GM19023 (cell line): Measurements from ENCODE around the gene CNST.

Experiments
- ATAC-seq: cut with Tn5 transposase; IDR thresholded peaks from one replicate; pipeline ENCODE4 v1.9.1; 2021; ENCODE audit warnings: mild to moderate bottlenecking, moderate library complexity; ENCODE audit not compliant: unreplicated experiment

CNST gene

DNA sequence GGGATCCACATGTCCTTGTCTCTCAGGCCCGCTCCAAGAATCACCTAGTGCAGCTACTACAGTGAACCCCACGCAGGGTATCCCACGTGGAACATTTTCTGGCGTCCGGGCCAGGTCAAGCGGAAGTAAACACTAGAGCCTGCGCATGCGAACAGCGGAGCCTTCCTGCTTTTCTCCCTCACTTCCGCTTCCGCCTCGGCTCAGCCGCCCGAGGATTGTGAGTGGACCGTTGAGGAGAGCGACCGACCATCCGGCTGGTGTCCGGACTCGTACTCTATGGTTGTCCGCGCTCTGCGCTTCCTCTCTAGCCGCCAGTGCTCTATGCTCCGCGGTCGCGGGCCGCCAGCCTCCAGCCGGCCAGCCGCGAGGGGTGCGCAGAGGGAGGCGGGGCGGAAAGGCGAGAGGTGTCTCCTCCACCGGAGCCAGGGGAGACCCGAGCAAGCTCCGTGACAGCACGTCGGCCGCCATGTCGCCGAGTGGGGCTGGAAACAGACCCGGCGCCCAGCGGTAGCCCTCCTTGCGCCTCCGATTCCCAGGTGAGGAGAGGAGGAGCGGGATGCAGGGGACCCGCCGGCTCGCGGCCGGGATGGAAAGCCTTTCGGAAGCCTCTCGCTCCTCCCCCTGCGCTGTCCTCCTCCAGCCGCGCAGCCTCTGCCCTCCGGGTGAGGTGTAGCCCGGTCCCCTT, at the start of gene CNST, which contains the start of gene TFB2M:
Gene CNST (plus strand): TSS at position 329 of the 685 bp plus-strand sequence. CDS start 25,107 bp downstream, outside the sequence.
Gene TFB2M (minus strand): TSS at position 134 of the 685 bp plus-strand sequence. CDS start 123 bp downstream, at position 11.
- ATAC-seq = peak; percentile 93

- no peak for ATAC-seq
Observed at GRCh38 chr1:246517391-246517790, 48.9 kb upstream of the CNST start.

DNA sequence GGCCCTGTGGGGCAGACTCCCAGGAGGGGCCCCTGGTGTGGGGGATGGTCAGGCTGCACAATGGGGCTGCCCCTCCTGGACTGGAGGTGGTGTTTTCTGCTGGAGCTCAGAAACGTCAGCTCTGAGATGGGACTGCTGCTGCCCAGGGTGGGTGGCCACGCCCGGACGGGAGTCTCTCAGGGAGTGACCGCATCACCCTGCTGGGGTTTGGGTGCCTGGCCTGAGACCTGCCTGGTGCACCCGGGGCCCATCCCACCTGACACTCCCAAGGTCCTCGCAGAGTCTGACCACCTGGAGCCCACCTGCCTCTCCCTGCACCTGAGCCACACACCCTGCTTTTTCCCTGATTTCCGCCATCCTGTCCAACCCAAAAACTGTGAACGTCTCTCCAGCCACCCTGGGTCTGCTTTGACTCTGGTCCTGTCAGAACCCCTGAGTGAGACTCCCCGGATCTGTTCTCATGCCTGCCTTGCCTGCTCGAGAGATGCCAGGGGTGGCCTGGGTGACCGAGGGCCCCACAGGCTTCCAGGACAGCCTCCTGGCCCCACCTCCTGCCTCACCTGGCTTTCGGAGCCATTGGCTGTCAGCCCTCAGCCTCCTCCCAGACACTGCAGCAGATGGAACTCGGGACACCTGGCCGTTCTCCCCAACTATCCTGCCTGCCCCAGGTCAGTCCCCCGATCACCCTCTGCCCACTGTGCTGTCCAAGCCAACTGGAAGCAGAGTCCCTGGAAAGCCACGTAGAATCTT, 47.6 kb upstream of the CNST start:
- no peak for ATAC-seq

DNA sequence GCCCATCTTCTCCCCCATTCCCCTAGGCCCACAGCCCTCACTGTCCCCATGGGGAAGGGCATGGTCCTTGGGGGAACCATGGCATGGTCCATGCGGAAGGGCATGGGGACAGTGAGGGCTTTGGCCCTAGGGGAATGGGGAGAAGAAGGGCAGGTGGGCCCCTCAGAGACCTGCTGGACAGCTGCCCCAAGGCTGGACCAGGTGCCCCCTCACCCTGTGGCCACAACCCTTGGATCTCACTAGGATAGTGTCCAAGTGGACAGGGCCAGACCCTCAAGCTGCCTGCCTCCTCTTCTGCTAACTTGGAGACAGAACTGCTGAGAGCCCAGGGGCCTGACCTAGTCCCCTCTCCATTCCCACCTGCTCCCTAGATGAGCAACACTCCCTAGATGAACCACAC, 46.7 kb upstream of the CNST start:
- ATAC-seq = no peak

GRCh38 chr1:246526380-246526779, 39.9 kb upstream of the CNST start:
- ATAC-seq = no peak

DNA sequence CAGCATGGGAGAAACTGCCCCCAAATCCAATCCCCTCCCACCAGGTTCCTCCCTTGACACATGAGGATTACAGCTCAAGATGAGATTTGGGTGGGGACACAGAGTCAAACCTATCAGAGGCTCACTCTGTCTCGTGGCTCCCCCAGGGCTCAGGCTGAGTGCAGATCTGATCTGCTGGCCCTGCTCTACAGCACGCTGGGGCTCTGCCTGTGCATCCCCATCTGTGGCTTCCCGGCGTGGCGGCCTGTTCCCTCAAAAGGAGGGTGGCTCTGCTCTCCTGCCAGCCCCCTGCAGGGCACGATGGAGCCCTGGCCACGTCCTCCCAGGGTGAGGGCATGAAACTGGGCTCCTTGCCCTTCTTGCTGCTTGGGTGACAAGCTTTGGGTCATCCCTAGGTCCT, 39.3 kb upstream of the CNST start:
- no peak for ATAC-seq

GRCh38 chr1:246527402-246528088, 38.7 kb upstream of the CNST start:
- ATAC-seq = no peak

- no peak for ATAC-seq
Observed at GRCh38 chr1:246528933-246529731, 37.1 kb upstream of the CNST start.

- ATAC-seq = no peak
Observed at GRCh38 chr1:246530482-246530881, 35.8 kb upstream of the CNST start.

GRCh38 chr1:246532519-246532918, 33.7 kb upstream of the CNST start:
- ATAC-seq = no peak

DNA sequence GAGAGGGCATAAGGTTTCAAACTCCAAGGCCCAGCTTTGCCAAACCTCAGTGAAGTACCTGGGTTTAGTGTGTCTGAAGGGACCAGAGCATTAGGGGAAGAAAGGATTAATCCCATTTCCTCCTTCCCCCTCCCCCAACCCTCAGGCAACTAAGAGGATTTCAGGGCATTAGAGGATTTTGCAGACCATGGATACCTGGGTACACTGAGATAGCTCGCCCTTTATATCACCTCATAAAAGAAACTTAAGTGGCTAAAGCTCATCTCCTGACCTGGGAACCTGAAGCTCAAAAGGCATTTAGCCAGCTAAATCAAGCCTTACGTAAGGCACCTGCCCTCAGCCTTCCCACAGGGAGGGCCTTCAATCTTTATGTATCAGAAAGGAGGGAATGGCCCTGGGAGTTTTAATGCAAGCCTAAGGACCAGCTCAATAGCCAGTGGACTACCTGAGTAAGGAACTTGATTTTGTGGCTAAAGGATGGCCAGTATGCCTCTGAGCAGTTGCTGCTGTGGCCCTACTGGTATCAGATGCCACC, 32.8 kb upstream of the CNST start:
- ATAC-seq = no peak

DNA sequence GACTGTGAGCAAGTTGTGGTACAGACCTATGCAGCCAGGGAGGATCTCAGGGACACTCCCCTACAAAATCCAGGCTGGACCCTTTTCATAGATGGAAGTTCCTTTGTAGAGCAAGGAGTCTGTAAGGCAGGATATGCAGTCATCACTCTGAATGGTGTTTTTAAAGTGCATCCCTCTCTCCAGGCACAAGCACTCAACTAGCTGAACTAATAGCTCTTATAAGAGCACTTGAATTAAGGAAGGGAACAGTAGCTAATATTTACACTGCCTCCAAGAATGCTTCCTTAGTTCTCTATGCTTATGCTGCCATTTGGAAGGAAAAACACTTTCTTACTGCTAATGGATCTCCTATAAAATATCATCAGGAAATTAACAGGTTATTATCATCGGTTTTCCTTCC, 32.1 kb upstream of the CNST start:
- ATAC-seq = no peak

- no peak for ATAC-seq
Observed at GRCh38 chr1:246537441-246537840, 28.8 kb upstream of the CNST start.

GRCh38 chr1:246537887-246538286, 28.4 kb upstream of the CNST start:
- ATAC-seq = no peak

GRCh38 chr1:246540738-246541491, 25.3 kb upstream of the CNST start:
- ATAC-seq = no peak

GRCh38 chr1:246544001-246544400, 22.3 kb upstream of the CNST start:
- no peak for ATAC-seq

GRCh38 chr1:246549665-246550064, 16.6 kb upstream of the CNST start:
- no peak for ATAC-seq

GRCh38 chr1:246550402-246550801, 15.9 kb upstream of the CNST start:
- no peak for ATAC-seq

- no peak for ATAC-seq
Observed at GRCh38 chr1:246552110-246552509, 14.1 kb upstream of the CNST start.

GRCh38 chr1:246554201-246554600, 12.1 kb upstream of the CNST start:
- no peak for ATAC-seq
